ENCODE results near the gene SECISBP2.

- TF ChIP-seq POLR2A (IDR thresholded peaks at IDR 0.05) (no peak), CTCF (IDR thresholded peaks at IDR 0.05) (no peak)
Measured at GRCh38 chr9:89356782-89357181, 38.5 kb downstream of the SECISBP2 start.

All from Peyer's patch (tissue), 4 donors.